GM18505 (cell line): ENCODE results near the gene TENM3.

Experiments used
- ATAC-seq: cut with Tn5 transposase; IDR thresholded peaks from one replicate; pipeline ENCODE4 v1.9.1; 2021; ENCODE audit not compliant: unreplicated experiment
- POLR2A ChIP-seq: IDR thresholded peaks from 4 replicates; pipeline ENCODE4 v1.6.1; 2011; ENCODE audit warnings: borderline replicate concordance; ENCODE audit not compliant: insufficient read depth, insufficient read length; ENCODE audit errors: extremely low read depth

TENM3 gene

DNA sequence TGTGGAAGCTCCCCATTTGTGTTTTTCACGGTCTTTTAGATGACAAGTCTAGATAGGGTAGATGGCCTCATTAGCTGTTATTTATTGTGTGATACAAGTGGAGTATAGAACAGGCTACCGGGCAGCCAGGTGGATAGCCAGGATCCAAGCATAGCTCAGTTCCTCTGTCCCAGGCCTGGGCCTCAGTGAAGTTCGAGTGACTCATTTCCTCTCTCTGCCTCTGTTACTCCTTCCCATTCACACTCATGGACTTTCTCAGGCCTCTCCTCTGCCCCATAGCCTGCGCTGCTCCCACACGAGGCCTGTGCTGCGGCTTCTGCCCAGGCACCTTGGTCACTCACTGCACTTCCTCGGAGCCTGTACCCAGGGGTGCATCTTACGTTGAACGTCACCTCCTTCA, 54.5 kb downstream of the TENM3 start:
- no peak for ATAC-seq
- TF ChIP-seq POLR2A: no peak

DNA sequence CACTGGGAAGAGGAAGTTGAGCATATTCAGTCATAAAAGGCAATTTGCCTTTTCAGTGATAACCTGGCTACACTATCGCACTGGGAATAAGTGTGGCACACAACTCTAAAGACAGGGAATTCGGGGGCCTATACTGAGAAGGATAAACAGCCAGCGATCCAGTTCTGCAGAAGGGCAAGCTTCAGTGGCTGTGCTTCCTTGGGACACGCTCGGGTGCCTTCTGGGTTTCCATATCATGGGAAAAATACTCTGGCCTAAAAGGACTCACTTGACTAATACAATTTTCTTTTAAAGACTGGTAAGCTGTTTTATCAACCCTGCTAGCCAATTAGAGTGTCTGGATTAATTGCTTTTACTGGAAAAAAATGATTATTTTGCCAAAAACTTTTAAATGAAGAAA, 58.5 kb downstream of the TENM3 start:
- no peak for TF ChIP-seq POLR2A
- ATAC-seq: no peak

DNA sequence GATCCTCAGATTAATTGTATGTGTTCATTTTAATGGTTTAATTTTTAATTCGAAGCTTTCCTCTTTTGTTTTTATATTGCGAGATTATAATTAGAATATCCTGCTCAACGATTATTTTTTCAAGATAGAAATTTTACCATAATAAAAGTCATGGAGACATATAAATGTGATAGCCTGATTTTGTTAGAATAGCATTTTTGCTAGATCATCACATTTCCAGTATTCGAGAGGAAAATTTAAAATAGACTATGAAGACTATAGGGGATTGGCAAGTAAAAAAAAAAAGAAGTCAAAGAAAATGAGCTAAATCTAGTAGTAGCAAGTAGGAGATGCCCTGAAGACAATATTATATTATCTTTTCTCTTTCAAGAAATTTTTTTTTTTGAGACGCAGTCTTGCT, 60.6 kb downstream of the TENM3 start:
- no peak for TF ChIP-seq POLR2A
- no peak for ATAC-seq

DNA sequence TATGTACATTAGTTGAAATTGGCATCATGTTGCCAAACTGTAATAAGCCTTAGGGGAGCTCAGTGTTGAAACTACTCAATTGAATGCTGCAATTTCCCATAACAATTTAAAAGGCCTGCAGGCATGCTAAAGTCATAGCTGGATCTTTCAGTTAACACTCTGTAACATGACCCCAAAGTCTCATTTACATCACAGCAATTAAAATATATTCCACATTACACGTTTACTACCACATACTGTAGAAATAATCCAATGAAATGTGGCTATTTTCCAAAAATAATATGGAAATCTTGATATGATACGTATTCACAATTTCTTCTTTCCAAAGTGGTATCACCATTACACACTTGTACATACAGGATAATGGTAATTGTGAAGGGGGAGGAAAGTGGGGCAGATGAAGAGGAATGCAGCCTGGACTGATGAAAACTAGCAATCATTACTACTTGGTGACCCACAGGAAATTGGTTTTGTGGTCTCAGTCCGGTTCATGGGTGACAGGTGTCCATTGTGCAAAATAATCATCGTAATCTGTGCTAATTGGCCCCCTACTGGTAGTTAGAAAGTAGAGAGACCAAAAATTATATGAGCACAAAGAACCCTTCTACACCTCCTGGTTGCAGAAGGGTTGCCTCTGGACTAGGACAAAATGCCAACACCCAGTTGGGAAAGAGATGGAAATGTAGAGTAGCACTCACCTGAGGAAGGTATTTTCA, 63.7 kb downstream of the TENM3 start:
- TF ChIP-seq POLR2A: no peak
- ATAC-seq: no peak

DNA sequence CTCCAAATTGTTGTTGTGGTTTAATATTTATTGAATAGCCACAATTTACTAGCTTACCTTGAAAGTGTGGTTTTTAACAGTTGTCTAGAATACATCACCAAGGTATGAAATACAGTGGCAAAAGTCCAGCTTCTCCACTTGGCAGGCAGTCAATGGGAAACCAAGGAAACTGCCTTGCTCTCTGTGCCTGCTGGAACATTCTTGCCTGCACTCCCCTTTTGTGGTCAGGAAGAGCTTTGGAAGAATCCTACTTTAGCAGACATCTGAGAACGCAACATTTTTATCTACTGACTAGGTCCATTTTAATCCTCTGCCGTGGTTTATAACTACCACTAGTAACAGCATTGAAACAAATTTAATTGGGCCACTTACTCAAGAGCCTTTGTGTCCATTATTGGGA, 64.5 kb downstream of the TENM3 start:
- no peak for TF ChIP-seq POLR2A
- ATAC-seq: no peak

DNA sequence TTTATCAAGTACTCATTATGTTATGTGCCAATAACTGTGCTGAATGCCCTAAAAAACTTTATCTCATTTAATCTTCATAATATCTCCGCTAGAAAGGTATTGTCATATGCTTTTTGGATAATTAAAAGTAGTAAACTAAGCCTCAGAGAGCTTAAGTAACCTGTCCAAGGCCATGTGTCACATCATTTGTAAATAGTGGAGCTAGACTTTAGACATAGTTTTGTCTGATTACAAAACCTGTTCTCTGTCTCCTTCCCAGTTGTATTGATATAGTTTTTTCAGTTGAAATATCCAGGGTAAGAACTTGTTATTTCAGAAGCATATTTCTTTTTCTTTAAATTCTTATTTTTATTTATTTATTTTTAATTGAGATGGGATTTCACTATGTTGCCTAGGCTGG, 66.7 kb downstream of the TENM3 start:
- TF ChIP-seq POLR2A: no peak
- no peak for ATAC-seq

DNA sequence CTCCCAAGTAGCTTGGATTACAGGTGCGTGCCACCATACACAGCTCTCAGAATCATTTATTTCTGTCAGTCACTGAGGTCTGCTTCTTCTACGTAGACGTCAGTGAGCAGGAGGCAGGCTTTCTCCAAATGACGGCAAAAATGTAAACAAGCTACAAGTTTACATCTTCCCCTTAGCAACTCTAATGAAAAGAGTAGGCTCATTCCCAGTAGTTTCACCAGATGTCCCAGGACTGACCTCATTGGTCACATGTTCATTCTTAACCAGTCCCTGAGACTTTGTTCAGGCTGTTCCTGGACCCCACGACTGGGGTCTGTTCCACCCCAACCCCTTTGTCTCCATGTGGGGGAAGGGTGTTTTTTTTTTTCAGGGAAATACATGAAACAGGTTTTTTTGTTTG, 67.1 kb downstream of the TENM3 start:
- TF ChIP-seq POLR2A: no peak
- no peak for ATAC-seq

DNA sequence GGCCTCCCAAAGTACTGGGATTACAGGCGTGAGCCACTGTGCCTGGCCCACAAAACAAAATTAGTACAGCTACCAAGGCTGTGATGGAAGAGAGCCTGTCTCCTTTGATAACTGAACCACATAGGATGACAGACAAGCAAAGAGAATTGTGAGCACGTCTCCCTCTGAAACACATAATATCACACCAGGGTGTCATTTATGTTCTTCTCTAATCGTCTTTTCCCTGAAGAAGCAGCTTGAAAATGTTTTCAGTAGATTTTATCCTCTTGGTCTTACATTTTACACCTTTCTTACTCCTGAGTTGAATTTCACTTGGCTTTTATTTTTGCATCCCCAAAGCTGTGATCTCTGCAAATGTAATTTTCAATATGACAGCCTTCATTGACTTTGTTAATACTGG, 67.8 kb downstream of the TENM3 start:
- TF ChIP-seq POLR2A: no peak
- no peak for ATAC-seq

DNA sequence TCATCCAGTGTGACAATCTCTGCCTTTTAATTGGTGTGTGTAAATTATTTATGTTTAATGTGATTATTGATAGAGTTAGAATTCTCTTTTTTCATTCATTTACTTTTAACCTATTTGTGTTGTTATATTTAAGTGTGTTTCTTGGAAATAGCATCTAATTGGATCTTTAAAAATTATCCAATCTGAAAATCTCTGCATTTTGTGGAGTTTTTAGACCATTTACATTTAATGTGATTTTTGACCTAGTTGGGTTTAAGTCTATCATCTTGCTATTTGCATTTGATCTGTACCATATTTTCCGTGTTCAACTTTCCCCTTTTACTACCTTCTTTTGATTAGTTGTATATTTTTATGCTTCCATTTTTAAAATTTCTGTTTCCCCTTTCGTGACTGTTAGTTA, 71.3 kb downstream of the TENM3 start:
- TF ChIP-seq POLR2A: no peak
- ATAC-seq: no peak

DNA sequence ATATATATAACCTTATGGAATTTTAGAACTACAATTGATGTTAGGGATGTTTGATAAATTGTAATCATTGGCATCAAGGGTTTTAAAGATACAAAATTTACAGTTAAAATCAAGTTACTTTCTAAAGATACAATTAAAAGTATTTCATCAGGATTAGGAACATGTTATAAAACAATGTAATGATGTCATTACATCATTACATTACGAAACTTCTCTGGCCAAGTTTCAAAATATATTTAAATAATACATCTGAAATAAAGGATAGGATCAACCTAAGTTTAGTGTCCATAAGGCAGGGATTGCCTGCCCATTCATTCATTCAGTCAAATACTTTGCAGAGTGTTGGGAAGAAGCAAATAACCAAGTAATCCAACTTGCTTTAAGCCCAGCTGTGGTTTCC, 75.1 kb downstream of the TENM3 start:
- no peak for TF ChIP-seq POLR2A
- ATAC-seq: no peak

DNA sequence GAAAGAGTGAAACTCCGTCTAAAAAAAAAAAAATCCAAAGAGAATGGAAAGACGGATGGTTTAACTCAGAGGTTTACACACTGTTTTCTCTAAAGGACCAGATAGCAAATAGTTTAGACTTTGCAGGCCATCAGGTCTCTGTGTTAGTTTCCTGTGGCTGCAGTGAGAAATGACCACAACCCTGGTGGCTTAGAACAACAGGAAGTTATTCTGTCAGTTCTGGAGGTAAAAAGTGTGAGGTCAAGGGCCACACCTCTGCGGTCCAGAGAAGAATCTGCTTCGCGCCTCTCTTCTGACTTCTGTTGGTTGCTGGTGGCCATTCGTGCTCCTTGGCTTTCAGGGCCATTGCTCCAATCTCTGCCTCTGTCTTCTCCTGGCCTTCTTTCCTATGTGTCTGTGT, 76.9 kb downstream of the TENM3 start:
- TF ChIP-seq POLR2A: no peak
- no peak for ATAC-seq

DNA sequence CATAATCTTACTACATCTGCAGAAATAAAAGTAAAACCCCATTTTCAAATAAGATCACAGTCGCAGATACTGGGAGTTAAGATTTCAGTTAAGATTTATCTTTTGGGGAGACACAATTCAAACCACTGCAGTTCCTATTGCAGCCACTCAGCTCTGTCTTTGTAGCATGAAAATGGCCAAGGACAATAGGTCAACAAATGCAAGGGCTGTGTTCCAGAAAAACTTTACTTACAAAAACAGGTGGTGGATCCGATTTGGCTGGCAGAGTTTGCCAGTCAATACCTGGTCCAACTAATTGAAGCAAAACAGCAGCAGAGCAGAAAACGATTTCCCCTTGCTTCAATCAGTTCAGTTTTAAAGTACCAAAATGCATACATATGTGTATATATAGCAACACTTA, 77.4 kb downstream of the TENM3 start:
- ATAC-seq: no peak
- no peak for TF ChIP-seq POLR2A

DNA sequence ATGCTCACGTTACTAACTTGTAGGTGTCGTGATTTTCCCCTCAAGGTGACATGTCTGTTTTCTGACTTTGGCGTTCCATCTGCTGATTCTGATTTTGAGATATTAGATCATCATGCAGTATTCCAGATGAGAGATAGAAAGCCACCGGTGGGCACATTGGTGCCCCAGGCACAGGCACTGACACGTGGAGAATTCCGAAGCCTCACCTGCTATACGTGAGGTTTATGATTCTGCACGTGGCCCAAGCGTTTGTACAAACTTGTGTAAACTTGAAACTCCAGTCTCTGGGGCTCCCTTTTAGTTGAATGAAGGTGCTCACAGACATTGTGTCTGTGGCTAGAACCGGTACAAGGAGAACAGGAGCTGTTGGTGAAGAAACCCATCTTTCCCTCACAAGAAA, 81.1 kb downstream of the TENM3 start:
- no peak for ATAC-seq
- TF ChIP-seq POLR2A: no peak

DNA sequence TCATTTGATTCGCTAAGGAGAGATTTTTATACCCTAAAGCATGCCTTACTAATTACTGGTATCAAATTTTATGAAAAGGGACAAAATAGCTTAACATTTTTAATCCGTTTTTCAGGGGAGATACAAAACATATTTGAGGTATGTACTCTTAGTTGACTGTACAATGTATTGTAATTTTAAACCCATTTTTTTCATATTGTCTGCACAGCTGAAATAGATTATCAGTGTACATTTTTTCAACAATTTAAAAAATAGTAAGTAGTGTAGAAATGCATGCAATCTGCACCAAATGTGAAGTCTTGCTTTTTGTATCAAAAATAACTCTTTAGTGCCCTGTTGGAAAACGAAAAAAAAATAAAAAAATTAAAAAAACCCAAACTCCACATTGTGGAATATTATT, 82.2 kb downstream of the TENM3 start:
- no peak for TF ChIP-seq POLR2A
- ATAC-seq: no peak

DNA sequence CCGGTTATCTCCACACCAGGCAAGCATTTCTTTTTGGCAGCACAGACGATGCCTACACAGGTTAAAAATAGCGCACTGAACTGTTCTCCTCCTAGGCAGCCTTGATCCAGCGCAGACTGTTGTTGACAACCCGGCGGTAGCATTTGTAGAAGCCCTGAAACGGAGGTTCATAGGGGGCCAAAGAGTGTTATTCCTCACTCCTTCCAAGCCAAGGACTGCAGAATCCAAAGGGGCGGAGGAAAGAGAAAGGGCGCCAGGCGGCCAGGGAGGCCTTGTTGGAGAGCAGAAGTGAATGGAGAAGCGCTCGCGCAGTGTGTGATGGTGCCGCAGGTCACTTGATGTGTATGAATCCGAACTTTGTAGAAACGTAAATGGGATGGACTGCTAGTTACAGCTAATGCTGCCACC, 82.7 kb downstream of the TENM3 start:
- no peak for TF ChIP-seq POLR2A
- ATAC-seq: no peak
